Upper lobe of left lung (tissue), 4 donors: ENCODE data around the gene CYB561.

Experiments
- CTCF ChIP-seq, 6 experiments: fragments of 450-650 bp in 4 of 6; fragments of 200-600 bp in 2 of 6; sonication (generic) in 2 of 6; IDR thresholded peaks; one replicate each; pipeline ENCODE4 v1.5.1; 2016 to 2019; ENCODE audit warnings: antibody characterized with exemption in 6 of 6
- POLR2A ChIP-seq, 4 donors: fragments of 450-650 bp; IDR thresholded peaks; one replicate each; pipeline ENCODE4 v1.5.1; 2016 to 2017; ENCODE audit warnings: antibody characterized with exemption in 4 of 4, mild to moderate bottlenecking in 2 of 4

- TF ChIP-seq POLR2A (IDR thresholded peaks at IDR 0.05) (no peak), CTCF (IDR thresholded peaks at IDR 0.05) (no peak)
Measured at GRCh38 chr17:63439687-63440086, 6.4 kb downstream of the CYB561 start.
